Choroid plexus epithelial cell (primary cell): ENCODE data around the gene NUP214.
A peak's percentile ranks its signal among the peaks of the same experiment; 100 is the strongest.

Experiments used
- DNase-seq: peaks from one replicate; pipeline ENCODE4 v3.0.0-alpha.2; 2010; ENCODE audit warnings: low read depth
- H3K4me3 ChIP-seq: 2 replicates; pipeline ENCODE4 v1.5.1; 2011; ENCODE audit warnings: low read depth, mild to moderate bottlenecking, control low read depth, low read length, moderate library complexity
- CTCF ChIP-seq: conservative IDR thresholded peaks from 2 replicates; pipeline ENCODE4 v1.5.1; 2011; ENCODE audit warnings: low read depth, mild to moderate bottlenecking, control low read depth, inconsistent platforms, low read length, moderate library complexity

Gene NUP214

GRCh38 chr9:131125288-131126058 is at the start of gene NUP214:
NUP214 (plus strand) TSS chr9:131125586; CDS start chr9:131125705, 119 bp downstream.
- TF ChIP-seq CTCF: no peak
- peak; percentile 98 for DNase-seq
- peak within 1 kb of the TSS; percentile 97 for H3K4me3 ChIP-seq

- H3K4me3 ChIP-seq: no peak overlapping the region
- DNase-seq: no peak
- no peak for TF ChIP-seq CTCF
These were observed 48.8 kb upstream of the NUP214 start for GRCh38 chr9:131076347-131077195.

DNA sequence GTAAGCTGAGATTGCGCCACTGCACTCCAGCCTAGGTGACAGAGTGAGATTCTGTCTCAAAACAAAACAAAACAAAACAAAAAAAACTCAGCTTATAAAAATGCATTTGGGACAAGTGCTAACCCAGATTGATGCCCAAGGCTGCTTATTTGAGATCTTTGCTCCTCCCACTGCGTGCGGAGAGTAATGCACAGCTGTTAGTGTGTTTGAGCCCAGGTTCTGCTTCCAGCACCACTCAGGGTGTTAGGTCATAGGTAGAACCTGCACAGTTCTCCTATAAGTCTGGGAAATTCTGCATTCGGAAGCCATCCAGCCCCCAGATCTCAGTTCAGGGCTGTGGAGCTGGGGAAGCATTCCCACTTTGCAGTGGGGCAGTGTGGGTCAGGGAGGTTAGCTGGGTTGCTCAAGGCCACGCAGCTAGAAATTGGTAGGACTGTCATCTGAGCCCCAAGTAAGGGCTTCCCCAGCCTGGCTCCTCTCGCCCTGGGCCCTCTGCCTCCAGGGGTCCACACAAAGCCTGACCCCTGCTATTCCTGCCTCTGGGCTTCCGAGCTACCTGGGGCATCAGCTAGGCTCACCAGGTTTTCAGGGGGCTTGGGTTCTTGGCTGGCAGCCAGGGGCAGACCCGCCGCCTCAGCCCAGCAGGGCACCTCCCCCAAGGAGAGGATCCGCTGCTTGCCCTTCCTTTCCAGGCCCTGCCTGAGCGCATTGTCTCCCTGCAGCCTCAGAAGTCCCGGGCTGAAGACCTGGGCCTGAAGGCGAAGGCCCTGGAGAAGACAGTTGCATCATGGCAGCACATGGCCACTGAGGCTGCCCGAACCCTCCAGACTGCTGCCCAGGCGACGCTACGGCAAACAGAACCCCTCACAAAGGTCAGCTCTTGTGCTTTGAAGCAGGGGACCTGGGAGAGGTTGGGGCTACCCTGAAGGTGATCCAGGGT is 46.7 kb upstream of the NUP214 start:
- TF ChIP-seq CTCF: no peak
- no peak for DNase-seq
- no peak overlapping the region for H3K4me3 ChIP-seq

GRCh38 chr9:131080589-131080988 is 44.8 kb upstream of the NUP214 start:
- no peak overlapping the region for H3K4me3 ChIP-seq
- DNase-seq: no peak
- no peak for TF ChIP-seq CTCF

- TF ChIP-seq CTCF: no peak
- H3K4me3 ChIP-seq: no peak overlapping the region
- no peak for DNase-seq
These were observed 43.5 kb upstream of the NUP214 start for GRCh38 chr9:131081868-131082267.

DNA sequence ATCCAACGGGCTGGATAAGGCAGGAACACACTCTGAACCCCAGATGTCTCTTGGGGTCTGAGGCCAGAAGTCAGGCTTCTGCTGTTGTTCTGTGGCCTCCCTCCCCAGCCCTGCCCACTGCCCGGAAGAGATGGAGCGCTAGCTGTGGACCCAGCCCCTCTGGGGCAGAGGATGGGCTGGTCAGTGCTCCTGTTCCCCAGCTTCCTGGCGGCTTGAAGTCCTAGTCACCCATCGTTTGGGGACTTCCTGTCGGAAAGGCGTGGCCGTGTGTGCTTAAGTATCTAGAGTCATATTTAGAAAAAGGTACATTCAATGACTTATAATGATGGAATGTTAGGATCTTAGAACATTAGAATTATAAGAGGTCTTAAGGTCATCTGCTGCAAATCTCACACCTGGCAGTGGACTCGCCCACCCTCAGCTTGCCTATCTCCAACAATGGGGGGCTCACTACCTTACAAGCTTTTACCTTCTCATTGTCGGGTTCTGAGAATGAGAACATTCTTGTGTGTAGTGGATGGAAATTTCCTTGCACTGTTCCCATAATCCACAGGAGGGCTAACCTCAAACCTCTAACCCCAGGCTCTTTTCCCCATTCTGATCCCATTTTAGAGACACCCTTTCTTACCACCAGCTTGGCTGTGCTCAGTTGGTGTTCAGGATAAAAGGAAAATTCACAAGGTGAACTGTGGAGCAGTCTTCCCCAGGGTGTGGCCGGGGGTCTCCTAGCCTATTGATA is 42.4 kb upstream of the NUP214 start:
- no peak overlapping the region for H3K4me3 ChIP-seq
- DNase-seq: no peak
- peak; percentile 3 for TF ChIP-seq CTCF
